H1 (cell line): ENCODE data around the gene MLPH. TPM values are rescaled to one million over a fixed set of nuclear protein-coding genes. Genes with fewer than 3 reads are reported as not detected.

ENCODE experiments used
- CTCF ChIA-PET: fragments of 300-600 bp; sonication (Branson Sonifier 250); formaldehyde crosslinking; loops from one replicate; lab custom pipeline; 2021; ENCODE audit not compliant: partially characterized antibody; lab: Charles Lee
- POLR2A ChIA-PET: fragments of 300-600 bp; sonication (Branson Sonifier 250); formaldehyde crosslinking; loops from one replicate; lab custom pipeline; 2021; ENCODE audit warnings: inconsistent platforms; ENCODE audit not compliant: partially characterized antibody; lab: Charles Lee
- DNase-seq, 2 experiments: peaks; one replicate each; pipeline versions ENCODE4 v3.0.0 to v3.0.0-alpha.2; 2010 to 2022; ENCODE audit warnings: low spot score in 2 of 2, low read depth in 1 of 2, mixed read lengths in 1 of 2
- FAIRE-seq: peaks from 2 replicates; lab custom pipeline; 2011; peaks lifted over from hg19 to GRCh38; lab: Jason Lieb, UNC
- H2AFZ ChIP-seq: 2 replicates; pipeline ENCODE4 v1.8.1; 2012; ENCODE audit warnings: low read length, inconsistent platforms
- H2AK5ac ChIP-seq: 2 replicates; pipeline ENCODE4 v1.6.1; 2013; ENCODE audit warnings: low read depth, low read length
- H2BK120ac ChIP-seq: replicated peaks from 2 replicates; pipeline ENCODE3; 2013; ENCODE audit warnings: low read depth, low read length, inconsistent platforms
- H2BK12ac ChIP-seq: 2 replicates; pipeline ENCODE4 v1.6.1; 2013; ENCODE audit warnings: low read depth, low read length
- H2BK15ac ChIP-seq: 2 replicates; pipeline ENCODE4 v1.6.1; 2013; ENCODE audit warnings: low read length
- H2BK20ac ChIP-seq: 2 replicates; pipeline ENCODE4 v1.6.1; 2013; ENCODE audit warnings: low read length
- H2BK5ac ChIP-seq: 2 replicates; pipeline ENCODE4 v1.6.1; 2013; ENCODE audit warnings: low read depth, low read length
- H3K14ac ChIP-seq: 2 replicates; pipeline ENCODE4 v1.6.1; 2013; ENCODE audit warnings: inconsistent platforms; ENCODE audit not compliant: insufficient read length
- H3K18ac ChIP-seq: 2 replicates; pipeline ENCODE4 v1.6.1; 2013; ENCODE audit warnings: low read length; ENCODE audit errors: extremely low read depth
- H3K23ac ChIP-seq: 2 replicates; pipeline ENCODE4 v1.6.1; 2013; ENCODE audit warnings: inconsistent platforms; ENCODE audit not compliant: insufficient read length
- H3K23me2 ChIP-seq: 2 replicates; pipeline ENCODE4 v1.6.1; 2013; ENCODE audit warnings: low read depth, low read length
- H3K27ac ChIP-seq: 2 replicates; pipeline ENCODE4 v1.6.1; 2011; ENCODE audit warnings: low read depth, low read length, inconsistent platforms
- H3K27me3 ChIP-seq, 4 experiments: replicated peaks in 1 of 4; 1 replicate in 1 of 4; 2 replicates in 3 of 4; pipeline versions ENCODE4 v1.6.1 to v1.8.1; 2011 to 2013; ENCODE audit warnings: low read length in 3 of 4, mild to moderate bottlenecking in 3 of 4, inconsistent platforms in 2 of 4, mixed read lengths in 2 of 4, moderate library complexity in 1 of 4; ENCODE audit not compliant: control insufficient read depth in 3 of 4, insufficient read depth in 3 of 4; ENCODE audit errors: extremely low read depth in 1 of 4
- H3K36me3 ChIP-seq, 4 experiments: 2 replicates each; pipeline versions ENCODE4 v1.6.1 to v1.8.1; 2011 to 2013; ENCODE audit warnings: mild to moderate bottlenecking in 4 of 4, low read length in 3 of 4, moderate library complexity in 2 of 4, control low read depth in 1 of 4, inconsistent platforms in 1 of 4; ENCODE audit not compliant: insufficient read depth in 4 of 4, control insufficient read depth in 2 of 4
- H3K4ac ChIP-seq: replicated peaks from 2 replicates; pipeline ENCODE3; 2013; ENCODE audit warnings: low read length, low read depth, mixed read lengths, inconsistent platforms; ENCODE audit not compliant: insufficient read length
- H3K4me1 ChIP-seq, 4 experiments: replicated peaks in 1 of 4; 1 replicate in 1 of 4; 2 replicates in 3 of 4; pipeline versions ENCODE4 v1.6.1 to v1.8.1; 2011 to 2013; ENCODE audit warnings: low read length in 3 of 4, inconsistent platforms in 2 of 4, mixed read lengths in 1 of 4; ENCODE audit not compliant: insufficient read depth in 4 of 4, control insufficient read depth in 3 of 4
- H3K4me2 ChIP-seq, 2 experiments: 2 replicates each; pipeline versions ENCODE4 v1.6.1 to v1.8.1; 2011 to 2013; ENCODE audit warnings: low read depth in 2 of 2, low read length in 2 of 2, control low read depth in 1 of 2, inconsistent platforms in 1 of 2, mild to moderate bottlenecking in 1 of 2; ENCODE audit not compliant: insufficient read depth in 1 of 2
- H3K4me3 ChIP-seq, 4 experiments: fragments of 200-600, 300-600 bp in 1 of 4; sonication (generic), shearing (Covaris generic), sonication (Bioruptor Twin) in 1 of 4; 2 replicates each; pipeline versions ENCODE4 v1.5.1 to v1.8.1; 2011 to 2016; ENCODE audit warnings: low read length in 4 of 4, low read depth in 3 of 4, control low read depth in 2 of 4, inconsistent platforms in 2 of 4, mild to moderate bottlenecking in 2 of 4, mixed read lengths in 1 of 4, moderate library complexity in 1 of 4; ENCODE audit not compliant: insufficient read depth in 2 of 4; ENCODE audit errors: extremely low read depth in 1 of 4
- H3K56ac ChIP-seq: replicated peaks from 2 replicates; pipeline ENCODE3; 2013; ENCODE audit warnings: low read depth, mild to moderate bottlenecking, mixed read lengths, low read length, inconsistent platforms; ENCODE audit not compliant: insufficient read length
- H3K79me1 ChIP-seq: 2 replicates; pipeline ENCODE4 v1.6.1; 2013; ENCODE audit warnings: low read depth, low read length, control low read depth
- H3K79me2 ChIP-seq, 2 experiments: 2 replicates each; pipeline versions ENCODE4 v1.6.1 to v1.8.1; 2012 to 2013; ENCODE audit warnings: low read length in 2 of 2, mild to moderate bottlenecking in 2 of 2, inconsistent platforms in 1 of 2; ENCODE audit not compliant: insufficient read depth in 2 of 2, control insufficient read depth in 1 of 2
- H3K9ac ChIP-seq, 4 experiments: replicated peaks in 1 of 4; 1 replicate in 1 of 4; 2 replicates in 3 of 4; pipeline versions ENCODE4 v1.6.1 to v1.8.1; 2011 to 2013; ENCODE audit warnings: low read depth in 3 of 4, low read length in 3 of 4, control low read depth in 2 of 4, mild to moderate bottlenecking in 2 of 4, moderate library complexity in 2 of 4, inconsistent platforms in 1 of 4; ENCODE audit errors: extremely low read depth in 1 of 4
- H3K9me3 ChIP-seq, 2 experiments: 2 replicates each; pipeline versions ENCODE4 v1.6.1 to v1.8.1; 2012 to 2013; ENCODE audit warnings: mild to moderate bottlenecking in 2 of 2, moderate library complexity in 2 of 2, control low read depth in 1 of 2, inconsistent platforms in 1 of 2, low read depth in 1 of 2, low read length in 1 of 2, mixed read lengths in 1 of 2; ENCODE audit not compliant: insufficient read depth in 2 of 2
- H4K20me1 ChIP-seq, 2 experiments: replicated peaks in 1 of 2; 2 replicates each; pipeline versions ENCODE3 to v1.8.1; 2011 to 2013; ENCODE audit warnings: inconsistent platforms in 2 of 2, low read length in 2 of 2, mild to moderate bottlenecking in 1 of 2; ENCODE audit not compliant: insufficient read depth in 2 of 2, control insufficient read depth in 1 of 2
- H4K5ac ChIP-seq: 2 replicates; pipeline ENCODE4 v1.6.1; 2013; ENCODE audit warnings: low read length, low read depth, mixed read lengths, inconsistent platforms; ENCODE audit not compliant: insufficient read length
- H4K8ac ChIP-seq: 2 replicates; pipeline ENCODE4 v1.8.0; 2013; ENCODE audit warnings: mild to moderate bottlenecking, moderate library complexity, low read length, inconsistent platforms; ENCODE audit not compliant: insufficient read depth; ENCODE audit errors: extremely low read depth
- H4K91ac ChIP-seq: replicated peaks from 2 replicates; pipeline ENCODE3; 2013; ENCODE audit warnings: low read length, mixed read lengths, inconsistent platforms; ENCODE audit not compliant: insufficient read length
- ASH2L ChIP-seq: fragments of 200-600, 300-600 bp; sonication (generic); IDR thresholded peaks from one replicate; pipeline ENCODE4 v1.7.1; 2017; ENCODE audit warnings: low read length
- ATF3 ChIP-seq: IDR thresholded peaks from 2 replicates; pipeline ENCODE4 v1.6.1; 2011; ENCODE audit warnings: low read depth, mild to moderate bottlenecking, low read length; ENCODE audit not compliant: insufficient read depth
- BACH1 ChIP-seq: IDR thresholded peaks from 2 replicates; pipeline ENCODE4 v1.6.1; 2012; ENCODE audit warnings: low read length, improper control_type of control experiment
- POLR2A ChIP-seq, 2 experiments: IDR thresholded peaks; 1 replicate in 1 of 2; 2 replicates in 1 of 2; pipeline ENCODE4 v1.6.1; 2011; ENCODE audit warnings: low read depth in 2 of 2, low read length in 2 of 2, mild to moderate bottlenecking in 2 of 2; ENCODE audit errors: control extremely low read depth in 1 of 2
- RNF2 ChIP-seq: fragments of 200-900, 300-1000 bp; sonication (generic); IDR thresholded peaks from 2 replicates; pipeline ENCODE4 v1.7.1; 2016; ENCODE audit warnings: borderline replicate concordance, low read depth, mild to moderate bottlenecking, antibody characterized with exemption, low read length; ENCODE audit not compliant: poor library complexity, severe bottlenecking; ENCODE audit errors: missing control alignments
- SAP30 ChIP-seq: fragments of 300-600 bp; sonication (generic); IDR thresholded peaks from 2 replicates; pipeline ENCODE4 v1.7.1; 2012; ENCODE audit warnings: low read length, moderate library complexity, mild to moderate bottlenecking, inconsistent platforms; ENCODE audit not compliant: insufficient read depth, insufficient replicate concordance
- SIX5 ChIP-seq: IDR thresholded peaks from 2 replicates; pipeline ENCODE4 v1.6.1; 2011; ENCODE audit warnings: mild to moderate bottlenecking, low read depth, low read length
- TAF1 ChIP-seq: IDR thresholded peaks from 2 replicates; pipeline ENCODE4 v1.6.1; 2011; ENCODE audit warnings: mild to moderate bottlenecking, low read depth, low read length
- TAF7 ChIP-seq: optimal IDR thresholded peaks from 2 replicates; pipeline ENCODE3; 2011; ENCODE audit warnings: low read depth, mild to moderate bottlenecking, inconsistent platforms, low read length, moderate library complexity, borderline replicate concordance
- ZNF274 ChIP-seq: IDR thresholded peaks from 2 replicates; pipeline ENCODE4 v1.7.0; 2012; ENCODE audit warnings: low read length, borderline replicate concordance; ENCODE audit errors: extremely low read depth
- WGBS, 2 experiments: shearing (Covaris generic) in 1 of 2; methylation state at CpG; one replicate each; pipeline versions ENCODE4 v1.1.6 to v1.1.7; 2013 to 2015; ENCODE audit warnings: low lambda C conversion rate in 2 of 2, mixed read lengths in 2 of 2, inconsistent platforms in 1 of 2, low coverage in 1 of 2, missing lambda C conversion rate in 1 of 2; ENCODE audit not compliant: insufficient replicate concordance in 2 of 2, insufficient coverage in 1 of 2, insufficient read length in 1 of 2; ENCODE audit errors: extremely low coverage in 1 of 2, missing lambda C conversion rate in 1 of 2; 5-methylcytosine and 5-hydroxymethylcytosine counted together
- polyA plus RNA-seq, 7 experiments: library from polyadenylated mRNA; depleted of rRNA in 3 of 7; stranded (reverse) in 5 of 7; unstranded in 2 of 7; fragments of >200 nt in 5 of 7; fragments of 200-250 nt in 2 of 7; gene quantifications; 1 replicate in 5 of 7; 2 replicates in 1 of 7; 4 replicates in 1 of 7; pipeline versions ENCODE4 v1.2.1 to v1.2.3, GENCODE V29; 2011 to 2013; ENCODE audit warnings: missing spikeins in 2 of 7, mixed read lengths in 2 of 7
- total RNA-seq: library from RNA; stranded (reverse); fragmentation: NEBNext Ultra II Directional; extraction: Animal tissue kit (Norgen Biotek cat#: 25700); gene quantifications from 2 replicates; pipeline ENCODE4 v1.2.1, GENCODE V29; 2021

Gene MLPH
- total and polyA plus RNA-seq, 2 of the 8 experiments (the other 6 are each of a cell fraction or from before 2014, with no cell fraction given), result 12.7 to 17.0 TPM

GRCh38 chr2:237597196-237598145 is 110.4 kb downstream of the MLPH start:
- H3K4me3 ChIP-seq, result no peak overlapping the region
- peak overlapping the region; percentile 94; the same call in 1 of the 2 replicates for H2BK5ac ChIP-seq
- H4K5ac ChIP-seq, result no peak overlapping the region
- H4K20me1 ChIP-seq, result no peaks in the 10 kb centered on the region
- ChIA-PET CTCF (interaction anchor here (1.0 to 8.8 kb wide), 3 partner anchors 16 to 27 kb away, joined by 3 to 63 read pairs (median 4); no protein-coding TSS in a partner anchor), POLR2A (interaction anchor here (0.7 to 7.5 kb wide), 5 partner anchors 12 to 81 kb away, joined by 3 to 51 read pairs (median 3); no protein-coding TSS in a partner anchor)
- H4K91ac ChIP-seq, result peak overlapping the region; percentile 94
- no peak overlapping the region for H3K23ac ChIP-seq
- H3K18ac ChIP-seq, result peak overlapping the region; percentile 86
- no peak overlapping the region for H4K8ac ChIP-seq
- H2BK15ac ChIP-seq, result peak overlapping the region; percentile 99
- H3K9ac ChIP-seq, result no peak overlapping the region
- peaks cover 11 to 44% (median 30%) of the 10 kb centered on the region in 4 experiments for H3K4me1 ChIP-seq
- H2AK5ac ChIP-seq, result peak overlapping the region; percentile 57; the same call in 1 of the 2 replicates
- H3K56ac ChIP-seq, result no peak overlapping the region
- peak overlapping the region; percentile 48 for H2BK120ac ChIP-seq
- no peak overlapping the region for H3K4me2 ChIP-seq
- peak overlapping the region; percentile 98 for H2BK20ac ChIP-seq
- WGBS, 2 experiments, result 90% methylated on average over 26 of the region's 29 CpGs; no CpG with 5 or more reads in 1 of the 2 experiments
- H3K4ac ChIP-seq, result peak overlapping the region; percentile 49
- no peaks in the 10 kb centered on the region for H3K27me3 ChIP-seq
- FAIRE-seq, result no peak
- H3K23me2 ChIP-seq, result no peaks in the 10 kb centered on the region
- H2AFZ ChIP-seq, result no peak overlapping the region
- H3K36me3 ChIP-seq, result no peaks in the 10 kb centered on the region
- H3K27ac ChIP-seq, result no peak overlapping the region
- H3K79me2 ChIP-seq, result no peaks in the 10 kb centered on the region
- peak overlapping the region; percentile 96; the same call in 1 of the 2 replicates for H2BK12ac ChIP-seq
- no peaks in the 10 kb centered on the region for H3K79me1 ChIP-seq
- no peak for DNase-seq
- no peak overlapping the region for H3K14ac ChIP-seq
- no peaks in the 10 kb centered on the region for H3K9me3 ChIP-seq
- TF ChIP-seq POLR2A (IDR thresholded peaks at IDR 0.05; ENCODE audit: control extremely low read depth in 1 of 2, low read depth in 2 of 2, low read length in 2 of 2), result no peak
- no peak for TF ChIP-seq ZNF274
- no peak for TF ChIP-seq SIX5
- TF ChIP-seq ATF3, result no peak
- no peak for TF ChIP-seq RNF2
- no peak for TF ChIP-seq SAP30
- no peak for TF ChIP-seq BACH1
- TF ChIP-seq ASH2L, result no peak
- TF ChIP-seq TAF1, result no peak
- no peak for TF ChIP-seq TAF7
